ENCODE measurements around the gene RANBP1.
A peak's percentile ranks its signal among the peaks of the same experiment; 100 is the strongest.

Gene RANBP1

GRCh38 chr22:20125201-20126174 lies 9.6 kb downstream of the RANBP1 start:
- DNase-seq, result no peak

GRCh38 chr22:20126284-20127029 lies 10.6 kb downstream of the RANBP1 start:
- DNase-seq, result no peak

GRCh38 chr22:20127318-20127868 lies 11.5 kb downstream of the RANBP1 start:
- no peak for DNase-seq

GRCh38 chr22:20127869-20128618 lies 12.1 kb downstream of the RANBP1 start:
- no peak for DNase-seq

GRCh38 chr22:20128619-20128901 lies 12.7 kb downstream of the RANBP1 start:
- no peak for DNase-seq

- peak in 1 of 2 experiments; percentile 37 for DNase-seq
Observed at GRCh38 chr22:20128902-20129746, 13.2 kb downstream of the RANBP1 start.

GRCh38 chr22:20129747-20130014 lies 13.8 kb downstream of the RANBP1 start:
- no peak for DNase-seq

GRCh38 chr22:20130319-20130718 lies 14.4 kb downstream of the RANBP1 start:
- DNase-seq, result no peak

GRCh38 chr22:20130731-20131596 lies 15.1 kb downstream of the RANBP1 start:
- DNase-seq, result peak; percentile 26 to 74

- no peak for DNase-seq
Observed at GRCh38 chr22:20131597-20131858, 15.6 kb downstream of the RANBP1 start, which contains the start of gene ZDHHC8. Gene ZDHHC8 (plus strand): TSS chr22:20131804. CDS start chr22:20131948, 144 bp downstream.

GRCh38 chr22:20131859-20132685 lies 16.2 kb downstream of the RANBP1 start:
- no peak for DNase-seq

GRCh38 chr22:20132686-20133246 lies 16.9 kb downstream of the RANBP1 start:
- no peak for DNase-seq

- no peak for DNase-seq
Observed at GRCh38 chr22:20133930-20134549, 18.1 kb downstream of the RANBP1 start.

GRCh38 chr22:20135265-20135664 lies 19.4 kb downstream of the RANBP1 start:
- DNase-seq, result no peak

- no peak for DNase-seq
Observed at GRCh38 chr22:20135806-20136602, 20.1 kb downstream of the RANBP1 start.

- DNase-seq, result no peak
Observed at GRCh38 chr22:20136603-20136873, 20.6 kb downstream of the RANBP1 start.

GRCh38 chr22:20137113-20137512 lies 21.2 kb downstream of the RANBP1 start:
- no peak for DNase-seq

GRCh38 chr22:20137671-20138416 lies 21.9 kb downstream of the RANBP1 start:
- DNase-seq, result no peak

GRCh38 chr22:20138417-20138738 lies 22.5 kb downstream of the RANBP1 start:
- no peak for DNase-seq
